Uterus (tissue), 2 donors: ENCODE data around the gene TMEM97.

Experiments used
- CTCF ChIP-seq, 4 experiments: fragments of 200-600 bp in 2 of 4; fragments of 450-650 bp in 2 of 4; sonication (generic) in 2 of 4; IDR thresholded peaks; one replicate each; pipeline ENCODE4 v1.5.1; 2016 to 2019; ENCODE audit warnings: antibody characterized with exemption in 4 of 4, mild to moderate bottlenecking in 2 of 4, moderate library complexity in 1 of 4
- POLR2A ChIP-seq, 2 donors: fragments of 450-650 bp; IDR thresholded peaks; one replicate each; pipeline ENCODE4 v1.6.1; 2016; ENCODE audit warnings: antibody characterized with exemption in 2 of 2, mild to moderate bottlenecking in 1 of 2, moderate library complexity in 1 of 2

DNA sequence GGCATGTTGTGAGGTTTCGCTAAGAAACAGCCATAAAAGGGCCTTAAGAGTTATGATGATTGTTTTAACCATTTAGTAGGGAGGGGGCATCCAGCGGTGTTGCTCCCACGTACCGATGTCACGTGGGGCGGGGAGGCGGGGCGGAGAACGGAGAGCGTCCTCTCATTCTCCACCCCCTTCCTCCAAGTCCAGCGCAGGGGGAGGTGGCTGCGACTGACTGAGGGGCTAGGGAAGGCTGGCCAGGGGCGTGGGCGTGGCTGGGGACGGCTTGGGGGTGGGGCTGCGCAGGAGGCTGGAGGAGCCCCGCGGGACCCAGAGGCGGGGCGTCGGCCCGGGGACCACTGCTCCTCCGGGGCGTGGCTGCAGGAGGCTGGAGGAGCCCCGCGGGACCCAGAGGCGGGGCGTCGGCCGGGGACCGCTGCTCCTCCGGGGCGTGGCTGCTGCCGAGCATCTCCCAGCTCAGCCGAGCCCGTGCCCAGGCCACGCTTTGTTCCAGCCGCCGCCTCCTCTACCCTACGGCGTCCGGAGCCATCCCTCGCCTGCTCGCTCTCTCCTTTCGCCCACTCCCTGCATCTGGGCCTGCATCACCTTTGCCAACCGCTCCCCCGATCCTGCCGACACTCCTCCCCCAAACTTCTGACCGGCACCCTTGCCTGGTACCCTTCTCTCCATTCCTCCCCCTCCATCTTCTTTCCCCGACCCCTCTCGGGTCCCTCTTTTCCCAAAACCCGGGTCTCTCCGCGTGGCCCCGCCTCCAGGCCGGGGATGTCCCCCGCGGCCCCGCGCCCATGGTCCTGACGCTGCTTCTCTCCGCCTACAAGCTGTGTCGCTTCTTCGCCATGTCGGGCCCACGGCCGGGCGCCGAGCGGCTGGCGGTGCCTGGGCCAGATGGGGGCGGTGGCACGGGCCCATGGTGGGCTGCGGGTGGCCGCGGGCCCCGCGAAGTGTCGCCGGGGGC is 52.5 kb downstream of the TMEM97 start, which contains the start of gene SARM1:
- TF ChIP-seq POLR2A (IDR thresholded peaks at IDR 0.05) (no peak), CTCF (IDR thresholded peaks at IDR 0.05) (no peak)
